Central memory CD4-positive, alpha-beta T cell (primary cell): ENCODE measurements around the gene PAFAH2.
"Not testable (repeated sequence)": the region's sequence is repeated elsewhere in the genome, so short reads cannot be mapped to it uniquely, and the experiment has no call there.

Experiments used
- DNase-seq: peaks from one replicate; pipeline ENCODE4 v3.0.0; 2022

PAFAH2 gene

DNA sequence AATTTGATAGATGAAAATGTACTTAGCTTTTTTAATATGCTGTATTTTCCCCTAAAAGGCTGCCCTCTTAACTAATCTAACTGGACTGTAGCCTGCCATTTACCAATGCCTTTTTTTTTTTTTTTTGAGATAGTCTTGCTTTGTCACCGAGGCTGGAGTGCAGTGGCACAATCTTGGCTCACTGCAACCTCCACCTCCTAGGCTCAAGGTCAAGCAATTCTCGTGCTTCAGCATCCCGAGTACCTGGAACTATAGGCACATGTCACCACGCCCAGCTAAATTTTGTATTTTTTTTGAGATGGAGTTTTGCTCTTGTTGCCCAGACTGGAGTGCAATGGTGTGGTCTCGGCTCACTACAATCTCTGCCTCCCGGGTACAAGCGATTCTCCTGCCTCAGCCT lies 18.7 kb downstream of the PAFAH2 start:
- DNase-seq, result no peak

DNA sequence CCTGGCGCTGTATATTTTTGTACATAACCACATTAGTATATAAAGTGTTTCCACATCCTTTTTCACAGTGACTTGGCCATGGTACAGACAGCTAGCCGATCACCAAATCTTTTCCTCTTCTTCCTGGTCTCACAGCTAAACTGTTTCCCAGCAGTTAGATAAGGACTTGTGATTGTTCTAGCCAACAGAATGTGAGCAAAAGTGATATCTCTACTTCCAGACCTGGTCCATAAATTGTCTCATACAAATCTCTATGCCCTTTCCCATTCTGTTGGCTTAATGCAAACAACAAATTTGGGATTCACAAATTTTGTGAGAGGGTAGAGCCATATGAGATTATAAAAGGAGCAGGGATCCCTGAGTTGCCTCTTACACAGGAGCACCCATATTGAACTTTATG lies 19.5 kb downstream of the PAFAH2 start:
- no peak for DNase-seq

DNA sequence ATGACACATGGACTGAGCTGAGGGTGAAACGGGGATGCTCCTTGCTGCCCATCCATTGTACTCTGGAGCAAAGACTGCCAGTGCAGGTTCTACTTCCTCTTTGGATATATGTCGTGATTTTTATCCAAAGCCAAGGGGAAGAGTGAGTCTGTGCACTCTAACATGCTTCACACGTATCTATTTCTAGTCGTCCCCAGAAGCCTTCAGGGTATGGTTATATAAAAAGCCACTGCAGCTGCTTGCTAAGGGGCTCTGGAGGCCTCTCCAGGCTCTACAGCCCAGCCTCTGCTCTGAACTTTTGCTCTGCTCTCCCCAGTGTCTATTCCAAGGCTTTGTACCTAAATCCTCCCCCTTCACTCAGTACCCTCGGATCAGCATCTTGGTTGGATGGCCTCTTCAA lies 20.1 kb downstream of the PAFAH2 start:
- no peak for DNase-seq

DNA sequence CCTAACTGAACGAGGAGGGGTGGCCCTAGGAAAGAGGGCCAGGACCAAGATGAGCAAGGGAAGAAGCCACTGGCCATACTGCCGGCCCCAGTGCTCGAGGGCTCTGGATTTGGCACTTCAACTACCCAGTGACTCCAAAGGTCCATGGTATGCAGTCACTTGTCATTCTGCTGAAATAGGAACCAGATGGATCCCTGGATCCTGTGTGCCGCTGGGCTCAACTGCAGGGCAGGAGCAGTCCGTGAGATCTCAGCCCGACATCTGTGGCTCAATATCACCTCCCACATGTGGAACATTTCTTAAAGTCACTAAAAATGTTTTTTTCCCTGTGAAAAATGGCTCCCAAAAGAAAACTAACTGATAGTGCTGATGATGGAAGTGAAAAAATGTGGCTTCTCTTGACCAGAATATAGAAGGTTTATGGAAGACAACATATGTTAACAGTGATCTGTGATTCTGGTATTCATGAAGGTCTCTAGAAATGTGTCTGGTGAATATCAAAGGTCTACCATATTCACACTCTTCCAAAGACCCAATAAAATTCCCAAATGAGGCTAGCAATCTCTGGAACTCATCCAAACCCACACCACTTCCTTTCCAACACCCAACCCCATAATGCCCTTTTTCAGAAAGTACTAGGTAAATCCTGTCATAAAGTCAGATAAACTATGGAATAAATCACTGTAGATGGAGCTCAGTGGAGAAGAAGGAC lies 24.1 kb downstream of the PAFAH2 start:
- DNase-seq, result no peak

DNA sequence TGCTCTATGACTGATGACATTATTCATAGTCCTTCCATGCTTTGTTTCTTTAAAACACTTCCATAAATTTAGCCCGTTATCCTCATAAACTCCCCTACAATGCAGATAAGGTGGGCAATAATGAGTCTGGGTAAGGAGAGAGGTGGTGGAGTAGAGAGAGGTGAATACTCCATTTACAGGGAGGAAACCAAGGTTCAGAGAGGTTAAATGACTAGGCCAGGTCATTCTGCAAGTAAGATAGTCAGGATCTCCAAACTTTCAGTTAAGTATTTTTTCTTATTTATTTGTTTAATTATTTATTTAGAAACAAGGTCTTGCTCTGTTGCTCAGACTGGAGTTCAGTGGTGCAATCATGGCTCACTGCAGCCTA lies 26.1 kb downstream of the PAFAH2 start:
- DNase-seq, result no peak

DNA sequence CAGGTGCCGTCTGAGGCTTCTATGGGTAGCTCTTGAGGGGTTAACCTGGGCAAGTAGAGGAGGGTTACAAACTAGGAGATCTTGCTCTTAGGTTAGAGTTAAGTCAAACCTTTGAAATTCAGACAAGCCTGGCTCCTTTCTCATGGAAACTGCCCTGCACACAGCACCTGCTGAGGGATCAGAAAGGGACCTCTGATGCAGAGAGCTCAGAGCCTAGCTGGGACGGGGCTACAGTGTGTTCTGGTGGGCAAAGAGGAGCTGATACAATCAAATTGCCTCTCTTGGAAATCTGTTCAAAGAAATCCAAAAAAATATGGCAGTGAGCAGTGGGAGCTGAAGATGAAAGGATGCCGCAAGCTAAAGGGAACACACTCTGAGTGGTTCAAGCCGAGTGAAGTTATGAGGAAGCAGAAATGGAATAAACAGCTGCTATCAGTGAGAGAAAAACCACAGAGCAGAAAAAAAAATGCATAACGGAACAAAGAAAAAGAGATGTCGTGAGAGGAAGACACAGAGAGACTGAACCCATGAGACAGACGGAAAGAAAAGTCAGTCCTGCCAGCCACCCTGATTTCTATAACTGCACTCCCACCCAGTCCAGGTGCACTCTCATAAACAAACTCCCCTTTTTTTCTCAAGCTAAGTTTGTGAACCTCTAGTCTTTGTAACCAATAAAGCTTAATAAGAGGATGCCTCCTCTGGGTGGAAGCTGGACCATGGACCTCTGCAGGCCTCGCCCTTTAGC lies 26.6 kb downstream of the PAFAH2 start:
- peak; percentile 33 for DNase-seq

DNA sequence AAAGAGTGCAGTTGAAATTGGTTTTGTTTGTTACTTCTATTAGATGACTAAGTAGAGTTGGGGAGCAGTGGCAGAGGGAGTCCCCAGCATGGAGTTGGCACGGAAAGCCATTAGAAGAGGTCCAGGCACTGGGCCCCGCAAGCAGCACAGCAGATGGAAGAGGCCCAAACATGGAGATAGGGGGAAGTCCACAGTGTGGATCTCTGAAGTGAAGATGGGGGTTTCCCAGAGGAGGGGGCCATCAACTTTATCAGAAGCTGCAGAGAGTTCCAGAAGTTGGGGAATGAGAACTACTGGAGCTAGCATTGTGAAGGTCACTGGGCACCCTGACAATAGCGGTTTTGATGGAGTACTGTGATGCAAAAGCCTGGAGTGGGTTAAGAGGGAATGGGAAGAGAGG lies 30.6 kb downstream of the PAFAH2 start:
- DNase-seq, result no peak

DNA sequence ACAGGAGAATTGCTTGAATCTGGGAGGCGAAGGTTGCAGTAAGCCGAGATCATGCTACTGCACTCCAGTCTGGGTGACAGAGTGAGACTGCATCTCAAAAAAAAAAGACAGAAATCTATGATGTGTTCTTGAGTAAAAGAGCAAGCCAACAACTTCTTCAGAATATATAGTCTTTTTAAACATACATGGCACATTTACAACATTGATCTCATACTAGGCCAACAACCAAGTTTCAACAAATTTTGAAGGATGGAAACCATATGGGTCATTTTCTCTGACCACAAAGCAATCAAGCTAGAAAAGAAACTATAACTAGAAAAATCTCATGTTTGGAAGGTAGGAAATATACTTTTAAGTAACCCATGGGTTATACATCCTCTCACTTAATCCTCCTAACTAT lies 38.3 kb downstream of the PAFAH2 start:
- no peak for DNase-seq

DNA sequence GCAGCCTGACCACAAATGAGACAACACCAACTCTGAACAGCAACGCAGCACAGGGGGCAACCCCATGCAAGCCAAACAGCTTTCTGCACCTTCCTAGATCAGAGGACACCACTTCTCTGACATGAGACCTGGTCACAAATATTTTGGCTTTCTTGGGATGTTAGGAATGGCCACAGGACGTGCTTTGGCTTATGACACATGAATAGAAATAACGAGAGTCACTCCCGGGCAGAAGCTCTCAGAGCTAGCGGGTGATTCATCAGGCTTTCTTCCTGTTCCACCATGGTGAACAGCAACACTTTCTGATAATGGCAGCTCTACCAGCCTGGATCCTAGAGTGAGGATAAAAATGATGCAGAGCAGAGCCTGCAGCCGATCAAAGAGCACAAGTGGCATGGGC lies 39.4 kb downstream of the PAFAH2 start:
- no peak for DNase-seq

DNA sequence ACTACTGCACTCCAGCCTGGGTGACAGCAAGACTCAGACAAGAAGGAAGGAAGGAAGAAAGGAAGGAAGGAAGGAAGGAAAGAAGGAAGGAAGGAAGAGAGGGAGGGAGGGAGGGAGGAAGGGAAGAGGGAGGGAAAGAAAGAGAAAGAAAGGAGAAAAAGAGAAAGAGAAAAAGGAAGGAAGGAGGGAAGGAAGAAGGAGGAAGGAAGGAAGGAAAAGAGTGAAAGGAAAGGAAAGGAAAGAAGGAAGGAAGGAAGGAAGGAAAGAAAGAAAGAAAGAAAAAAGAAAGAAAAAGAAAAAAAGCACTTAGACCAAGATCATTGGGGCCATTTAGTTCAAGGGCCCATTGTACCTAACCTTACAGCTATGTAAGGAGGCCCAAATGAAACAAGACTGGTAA lies 42.3 kb downstream of the PAFAH2 start:
- no peak for DNase-seq

DNA sequence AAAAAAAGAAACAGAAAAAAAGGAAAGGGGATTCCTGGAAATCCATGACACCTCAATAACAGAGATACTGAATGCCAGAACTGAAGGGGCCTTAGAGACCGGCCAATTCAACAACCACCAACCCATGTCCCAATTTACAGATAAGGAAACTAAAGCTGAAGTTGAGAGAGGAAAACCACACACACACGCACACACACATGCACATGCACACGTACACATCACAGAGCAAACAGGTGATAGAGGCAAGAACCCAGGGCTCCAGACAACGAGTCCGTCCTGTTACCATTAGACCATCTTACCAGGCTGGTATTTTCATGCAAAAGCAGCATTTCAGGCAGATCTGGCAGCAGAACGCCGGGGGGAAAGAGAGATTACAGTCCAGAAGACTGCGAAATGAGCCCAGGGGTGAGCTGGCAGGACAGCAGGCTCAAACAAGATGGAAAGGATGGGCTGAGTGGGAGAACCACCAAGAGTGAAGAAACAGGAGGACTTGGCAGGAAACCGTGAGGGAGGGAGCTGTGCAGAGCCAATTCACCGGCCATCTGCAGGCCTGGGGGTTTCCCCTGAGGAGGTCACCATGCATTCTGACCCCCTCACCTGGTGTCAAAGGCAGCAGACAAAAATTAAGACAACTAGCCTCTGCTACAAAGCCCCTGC lies 43.5 kb downstream of the PAFAH2 start:
- DNase-seq, result no peak

DNA sequence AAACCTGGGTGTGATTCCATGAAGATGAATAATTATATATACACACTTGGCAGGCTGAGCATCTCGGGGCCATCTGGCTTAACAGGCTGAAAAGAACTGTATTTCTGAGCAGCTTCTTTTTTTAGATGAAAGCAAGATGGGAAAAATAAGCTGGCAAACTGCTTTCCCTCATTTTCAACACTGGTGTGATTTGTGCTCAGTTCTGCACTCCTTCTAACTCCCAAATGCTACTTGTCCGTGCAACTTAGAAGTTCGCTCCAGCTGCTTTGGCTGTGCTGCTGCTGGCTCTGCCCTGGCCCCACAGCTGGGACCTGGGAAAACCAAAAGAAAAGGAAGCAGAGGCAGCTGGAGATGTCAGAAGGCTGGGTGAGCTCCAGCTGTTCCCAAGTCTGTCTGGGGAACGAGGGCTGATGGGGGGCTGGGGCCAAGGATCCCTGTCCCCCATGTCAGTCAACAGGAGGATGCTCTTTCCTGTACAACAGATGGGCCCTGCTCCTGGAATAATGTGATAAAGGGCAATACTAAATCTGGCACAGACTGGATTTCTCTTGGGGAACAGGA lies 44.9 kb downstream of the PAFAH2 start:
- no peak for DNase-seq

DNA sequence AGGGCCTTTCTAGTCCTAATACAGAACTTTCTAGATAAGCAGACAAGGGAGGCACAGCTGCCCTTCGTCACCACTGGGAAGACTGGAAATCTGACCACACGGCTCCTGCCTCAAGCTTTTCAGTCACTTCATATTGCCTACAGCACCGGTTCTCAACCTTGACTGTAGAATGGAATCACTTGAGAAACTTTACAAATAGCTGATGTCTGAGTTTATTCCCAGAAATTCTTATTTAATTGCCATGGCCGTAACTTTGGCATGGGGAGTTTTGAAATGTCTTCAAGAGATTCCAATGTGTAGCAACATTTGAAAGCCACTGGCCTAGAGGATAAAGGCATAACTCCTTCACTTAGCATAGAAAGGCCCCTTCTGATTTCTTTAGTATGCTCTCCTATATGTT lies 49.2 kb downstream of the PAFAH2 start:
- no peak for DNase-seq

DNA sequence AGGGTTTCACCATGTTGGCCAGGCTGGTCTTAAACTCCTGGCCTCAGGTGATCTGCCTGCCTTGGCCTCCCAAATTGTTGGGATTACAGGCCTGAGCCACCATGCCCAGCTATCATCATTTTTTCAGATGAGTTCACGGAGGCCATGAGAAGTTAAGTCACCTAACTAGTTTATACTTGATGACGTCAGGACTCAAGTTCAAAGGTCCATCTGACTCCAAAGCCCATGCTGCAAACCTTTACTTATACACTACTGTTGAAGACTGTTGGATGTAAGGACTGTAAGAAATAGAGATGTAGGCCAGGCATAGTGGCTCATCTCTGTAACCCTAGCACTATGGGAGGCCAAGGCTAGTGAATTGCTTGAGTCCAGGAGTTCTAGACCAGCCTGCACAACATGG lies 50.8 kb downstream of the PAFAH2 start:
- no peak for DNase-seq

DNA sequence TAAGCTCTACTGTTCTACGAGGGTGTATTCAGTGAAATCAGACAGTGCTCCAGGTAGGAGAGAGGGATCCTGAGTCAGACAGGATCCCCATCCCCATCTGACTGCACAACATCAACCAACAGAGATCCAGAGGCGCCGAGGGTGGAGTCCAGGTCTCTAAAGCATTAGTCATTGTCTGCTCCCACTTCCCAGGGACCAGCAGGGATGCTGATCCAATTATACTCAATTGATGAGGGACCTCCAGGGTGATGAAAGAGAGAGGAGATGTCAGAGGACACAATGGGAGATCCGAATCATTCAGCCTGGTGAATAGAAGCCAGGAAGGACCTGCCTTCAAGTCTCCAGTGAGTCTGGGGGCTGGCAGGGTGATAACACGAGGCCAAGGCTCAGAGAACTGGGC lies 52.1 kb downstream of the PAFAH2 start:
- DNase-seq, result no peak

DNA sequence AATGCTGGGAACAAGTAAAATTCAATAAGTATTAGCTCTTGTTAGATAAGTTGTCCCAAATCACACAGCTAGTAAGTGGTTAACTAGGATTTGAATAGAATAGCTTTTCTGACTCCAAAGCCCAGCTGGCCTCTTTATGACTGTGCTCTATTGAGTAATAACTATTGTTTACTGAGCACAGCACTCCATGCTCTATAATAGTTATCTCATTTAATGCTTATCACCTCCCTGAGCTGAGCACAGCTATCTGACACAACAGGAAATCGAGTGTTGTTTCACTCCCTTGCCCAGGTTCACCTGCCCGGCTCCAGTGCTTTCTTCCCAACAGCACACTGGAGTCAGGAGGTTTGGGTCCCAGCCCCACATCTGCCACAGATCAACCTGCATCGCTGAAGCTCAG lies 52.9 kb downstream of the PAFAH2 start:
- DNase-seq, result no peak

DNA sequence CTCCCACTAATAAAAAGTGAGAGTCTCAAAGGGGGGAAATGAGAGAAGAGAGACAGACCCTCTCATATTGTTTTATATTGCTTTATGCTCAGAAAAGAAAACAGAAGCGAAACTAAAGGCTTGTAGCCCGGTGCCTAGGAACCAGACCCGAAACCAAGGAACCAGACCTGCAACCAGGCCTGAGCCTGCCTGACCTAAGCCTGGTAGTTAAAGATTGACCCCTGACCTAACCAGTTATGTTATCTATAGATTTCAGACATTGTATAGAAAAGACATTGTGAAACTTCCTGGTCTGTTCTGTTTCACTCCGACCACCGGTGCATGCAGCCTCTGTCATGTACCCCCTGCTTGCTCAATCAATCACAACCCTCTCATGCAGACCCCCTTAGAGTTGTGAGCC lies 54.4 kb downstream of the PAFAH2 start:
- not testable (repeated sequence) for DNase-seq

DNA sequence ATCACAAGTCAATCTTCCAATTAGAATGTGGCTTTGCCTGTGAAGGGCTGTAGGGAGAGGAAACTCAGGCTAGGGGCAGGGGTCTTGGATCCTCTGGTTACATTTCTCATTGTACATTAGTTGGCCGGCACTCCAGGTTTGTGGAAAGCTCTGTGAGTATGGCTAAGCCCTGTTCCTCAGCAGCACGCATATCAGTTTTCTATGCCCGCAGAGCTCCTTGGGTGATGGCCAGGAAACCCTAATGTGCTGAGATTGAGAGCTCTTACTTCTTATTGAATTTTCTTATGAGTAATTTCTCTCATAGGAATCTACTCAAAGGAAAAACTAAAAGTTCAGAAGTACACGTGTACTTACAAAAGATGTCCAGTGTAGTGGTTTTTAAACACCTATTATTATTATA lies 60.9 kb downstream of the PAFAH2 start:
- DNase-seq, result no peak

DNA sequence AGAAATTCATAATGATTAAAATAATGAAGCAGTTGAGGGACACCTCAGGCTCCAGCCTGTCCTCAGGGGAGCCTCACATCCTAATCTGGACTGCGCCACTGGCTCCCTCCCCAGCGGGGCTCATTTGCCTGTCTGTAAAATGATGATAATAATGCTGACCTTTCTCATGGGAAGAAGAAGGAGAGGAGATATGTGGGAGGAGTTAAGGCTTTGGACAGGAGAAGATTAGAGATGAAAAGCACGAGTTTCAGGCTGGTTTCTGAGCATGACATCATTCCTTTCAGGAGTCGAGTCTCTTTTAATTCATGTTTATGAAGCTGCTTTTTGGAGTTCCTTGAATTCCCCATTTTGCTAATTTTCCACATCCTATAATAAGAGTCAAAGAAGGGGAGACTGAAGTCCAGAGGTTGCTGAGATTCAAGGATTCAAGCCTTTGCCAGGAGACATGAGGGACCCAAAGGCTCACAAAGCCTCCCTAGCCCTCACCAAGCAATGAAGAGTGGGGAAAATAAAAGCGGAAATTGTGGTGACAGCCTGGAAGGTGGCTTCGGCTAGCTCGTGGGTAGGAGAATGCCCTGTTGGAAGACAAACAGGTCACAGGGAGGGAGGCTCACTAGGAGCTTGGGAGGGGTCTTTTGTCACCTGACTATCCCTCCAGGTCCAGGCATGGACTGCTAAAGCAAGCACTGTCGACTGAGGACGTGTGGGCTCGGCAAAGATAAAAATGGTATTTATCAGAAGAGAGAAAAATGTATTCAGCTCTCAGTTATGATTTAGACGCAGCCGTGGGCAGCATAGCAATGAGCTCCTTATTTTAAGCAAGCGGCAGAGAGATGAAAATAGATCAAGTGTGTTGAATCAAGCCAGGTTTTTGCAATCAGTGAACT lies 64.1 kb downstream of the PAFAH2 start:
- DNase-seq, result no peak

DNA sequence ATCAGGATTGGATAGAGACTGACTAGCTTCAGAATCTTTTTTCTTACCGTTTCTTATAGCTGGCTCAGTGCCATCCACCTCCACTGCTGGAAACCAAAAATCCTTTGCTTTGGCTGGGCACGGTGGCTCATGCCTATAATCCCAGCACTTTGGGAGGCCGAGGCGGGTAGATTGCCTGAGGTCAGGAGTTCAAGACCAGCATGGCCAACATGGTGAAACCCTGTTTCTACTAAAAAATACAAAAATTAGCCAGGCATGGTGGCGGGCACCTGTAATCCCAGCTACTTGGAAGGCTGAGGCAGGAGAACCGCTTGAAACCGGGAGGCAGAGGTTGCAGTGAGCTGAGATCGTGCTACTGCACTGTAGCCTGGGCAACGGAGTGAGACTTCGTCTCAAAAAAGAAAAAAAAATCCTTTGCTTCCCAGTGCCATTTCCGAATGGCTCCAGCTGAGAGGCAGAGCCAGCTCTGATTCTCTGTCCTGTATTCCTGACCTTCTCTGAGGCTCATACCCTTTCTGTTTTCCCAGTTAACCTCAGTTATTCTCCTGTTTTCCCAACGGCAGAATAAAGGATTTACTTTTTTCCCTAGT lies 65.0 kb downstream of the PAFAH2 start:
- DNase-seq, result not testable (repeated sequence)

DNA sequence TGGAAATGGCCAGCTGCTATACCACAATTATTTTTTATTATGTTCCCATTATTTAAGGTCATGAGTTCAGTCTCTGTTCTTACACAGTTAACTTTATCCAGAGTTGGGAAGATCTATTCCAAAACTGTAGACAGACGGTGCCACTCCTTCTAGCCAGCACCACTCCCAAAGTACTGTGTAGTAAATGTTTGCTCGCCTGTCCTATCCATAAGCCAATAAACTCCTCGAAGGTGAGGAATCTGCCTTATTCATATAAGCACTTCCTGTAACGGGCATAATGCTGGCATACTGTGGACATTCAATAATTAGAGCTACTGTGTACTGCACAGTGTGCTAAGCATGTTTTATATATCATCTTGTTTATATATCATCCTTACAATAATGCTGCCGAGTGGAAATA lies 65.5 kb downstream of the PAFAH2 start:
- DNase-seq, result no peak

DNA sequence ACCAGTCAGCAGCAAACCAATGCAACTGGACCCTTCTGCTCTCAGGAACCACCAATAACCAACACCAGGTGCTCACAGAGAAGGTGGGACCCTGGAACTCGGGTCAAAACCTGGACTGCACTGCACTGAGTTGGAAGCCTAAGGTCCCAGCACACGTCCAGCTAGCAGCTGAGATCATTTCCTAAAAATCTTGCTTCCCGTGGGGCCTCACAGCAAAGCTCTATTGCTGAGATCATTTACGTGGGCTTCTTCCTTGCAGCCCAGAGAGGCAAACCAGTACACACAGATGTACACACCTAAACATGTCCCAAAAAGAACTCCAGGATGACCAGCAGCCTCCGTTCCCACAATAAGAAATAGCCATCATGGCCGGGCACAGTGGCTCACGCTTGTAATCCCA lies 68.8 kb downstream of the PAFAH2 start:
- DNase-seq, result no peak
